Measurements from ENCODE around the gene BRCC3.
A peak's percentile ranks its signal among the peaks of the same experiment; 100 is the strongest.

The BRCC3 gene

GRCh38 chrX:155056877-155057792 is 14.2 kb upstream of the BRCC3 start:
- peak; percentile 37 for DNase-seq (ENCODE audit: low spot score)

GRCh38 chrX:155061760-155062159 is 9.5 kb upstream of the BRCC3 start:
- DNase-seq (ENCODE audit: low spot score) = no peak

- DNase-seq (ENCODE audit: low spot score) = no peak
Observed at GRCh38 chrX:155065035-155065734, 6.1 kb upstream of the BRCC3 start.

GRCh38 chrX:155068165-155068564 is 3.1 kb upstream of the BRCC3 start:
- no peak for DNase-seq (ENCODE audit: low spot score)

- DNase-seq (ENCODE audit: low spot score) = no peak
Observed at GRCh38 chrX:155069414-155069813, 1.9 kb upstream of the BRCC3 start.

- no peak for DNase-seq (ENCODE audit: low spot score)
Observed at GRCh38 chrX:155070038-155070437, 1.3 kb upstream of the BRCC3 start.

GRCh38 chrX:155070663-155070974 is 689 bp upstream of the BRCC3 start:
- no peak for DNase-seq (ENCODE audit: low spot score)

- DNase-seq (ENCODE audit: low spot score) = no peak
Observed at GRCh38 chrX:155071694-155072280, 479 bp downstream of the BRCC3 start.

- no peak for DNase-seq (ENCODE audit: low spot score)
Observed at GRCh38 chrX:155086202-155086840, 15.0 kb downstream of the BRCC3 start.

- DNase-seq (ENCODE audit: low spot score) = no peak
Observed at GRCh38 chrX:155086961-155087735, 15.8 kb downstream of the BRCC3 start.

GRCh38 chrX:155094468-155095061 is 23.3 kb downstream of the BRCC3 start:
- DNase-seq (ENCODE audit: low spot score) = peak; percentile 8

- no peak for DNase-seq (ENCODE audit: low spot score)
Observed at GRCh38 chrX:155105919-155106318, 34.6 kb downstream of the BRCC3 start.

- no peak for DNase-seq (ENCODE audit: low spot score)
Observed at GRCh38 chrX:155108427-155108826, 37.1 kb downstream of the BRCC3 start.

GRCh38 chrX:155112171-155112570 is 40.9 kb downstream of the BRCC3 start:
- DNase-seq (ENCODE audit: low spot score) = no peak

- no peak for DNase-seq (ENCODE audit: low spot score)
Observed at GRCh38 chrX:155113097-155113496, 41.8 kb downstream of the BRCC3 start.

GRCh38 chrX:155115174-155115819 is 44.0 kb downstream of the BRCC3 start:
- no peak for DNase-seq (ENCODE audit: low spot score)

GRCh38 chrX:155127465-155127864 is 56.2 kb downstream of the BRCC3 start:
- DNase-seq (ENCODE audit: low spot score) = no peak

- DNase-seq (ENCODE audit: low spot score) = no peak
Observed at GRCh38 chrX:155127940-155128339, 56.6 kb downstream of the BRCC3 start.

- DNase-seq (ENCODE audit: low spot score) = no peak
Observed at GRCh38 chrX:155132110-155132509, 60.8 kb downstream of the BRCC3 start.

GRCh38 chrX:155134255-155134654 is 62.9 kb downstream of the BRCC3 start:
- no peak for DNase-seq (ENCODE audit: low spot score)

Data from HuH-7 (cell line).